ENCODE data around the gene DIMT1. TPM values are rescaled to one million over a fixed set of nuclear protein-coding genes. Genes with fewer than 3 reads are reported as not detected.

The DIMT1 gene
- total and polyA plus RNA-seq, 2 of the 8 experiments (the other 6 are each of a cell fraction or from before 2014, with no cell fraction given) = 19.3 to 42.1 TPM

GRCh38 chr5:62412549-62413329 is 9.0 kb upstream of the DIMT1 start, which contains the start of gene IPO11:
Gene IPO11 (plus strand): TSS chr5:62412763. CDS start chr5:62437280, 24,517 bp downstream.
- H2BK5ac ChIP-seq (ENCODE audit: low read depth, low read length) = peak within 1 kb of the TSS; percentile 87
- WGBS, 2 experiments (ENCODE audit: extremely low coverage in 1 of 2, insufficient coverage in 1 of 2, insufficient read length in 1 of 2, insufficient replicate concordance in 2 of 2, low coverage in 1 of 2, low lambda C conversion rate in 2 of 2, missing lambda C conversion rate in 1 of 2) = 1% methylated on average over 64 of the region's 66 CpGs; no CpG with 5 or more reads in 1 of the 2 experiments
- TF ChIP-seq BCL11A (IDR thresholded peaks at IDR 0.05; ENCODE audit: low read depth in 2 of 2, low read length in 2 of 2) (no peak), TAF7 (optimal IDR thresholded peaks at IDR 0.05; ENCODE audit: borderline replicate concordance, low read depth, low read length) (peak; percentile 75), HDAC2 (IDR thresholded peaks at IDR 0.05; ENCODE audit: borderline replicate concordance in 1 of 2, low read depth in 2 of 2, low read length in 2 of 2) (peak in 1 of 2 experiments; percentile 77; a peak in 1 of 4 replicates), CBX8 (IDR thresholded peaks at IDR 0.05; ENCODE audit: borderline replicate concordance, low read depth, low read length) (no peak), CBX5 (IDR thresholded peaks at IDR 0.05; ENCODE audit: low read depth, low read length) (no peak)
- TF ChIP-seq, protein P1, sequence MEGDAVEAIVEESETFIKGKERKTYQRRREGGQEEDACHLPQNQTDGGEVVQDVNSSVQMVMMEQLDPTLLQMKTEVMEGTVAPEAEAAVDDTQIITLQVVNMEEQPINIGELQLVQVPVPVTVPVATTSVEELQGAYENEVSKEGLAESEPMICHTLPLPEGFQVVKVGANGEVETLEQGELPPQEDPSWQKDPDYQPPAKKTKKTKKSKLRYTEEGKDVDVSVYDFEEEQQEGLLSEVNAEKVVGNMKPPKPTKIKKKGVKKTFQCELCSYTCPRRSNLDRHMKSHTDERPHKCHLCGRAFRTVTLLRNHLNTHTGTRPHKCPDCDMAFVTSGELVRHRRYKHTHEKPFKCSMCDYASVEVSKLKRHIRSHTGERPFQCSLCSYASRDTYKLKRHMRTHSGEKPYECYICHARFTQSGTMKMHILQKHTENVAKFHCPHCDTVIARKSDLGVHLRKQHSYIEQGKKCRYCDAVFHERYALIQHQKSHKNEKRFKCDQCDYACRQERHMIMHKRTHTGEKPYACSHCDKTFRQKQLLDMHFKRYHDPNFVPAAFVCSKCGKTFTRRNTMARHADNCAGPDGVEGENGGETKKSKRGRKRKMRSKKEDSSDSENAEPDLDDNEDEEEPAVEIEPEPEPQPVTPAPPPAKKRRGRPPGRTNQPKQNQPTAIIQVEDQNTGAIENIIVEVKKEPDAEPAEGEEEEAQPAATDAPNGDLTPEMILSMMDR (IDR thresholded peaks at IDR 0.05; ENCODE audit: control extremely low read depth in 1 of 3, insufficient read depth in 1 of 3, low read depth in 1 of 3, low read length in 3 of 3) = no peak
- TF ChIP-seq, protein P2, sequence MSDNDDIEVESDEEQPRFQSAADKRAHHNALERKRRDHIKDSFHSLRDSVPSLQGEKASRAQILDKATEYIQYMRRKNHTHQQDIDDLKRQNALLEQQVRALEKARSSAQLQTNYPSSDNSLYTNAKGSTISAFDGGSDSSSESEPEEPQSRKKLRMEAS (IDR thresholded peaks at IDR 0.05) = peak; percentile 79

More at GRCh38 chr5:62412549-62413329, 9.0 kb upstream of the DIMT1 start, which contains the start of gene IPO11:
- H3K56ac ChIP-seq (replicated peaks; ENCODE audit: insufficient read length, low read depth, low read length) = peak within 1 kb of the TSS; percentile 18
- peak within 1 kb of the TSS; percentile 90 for H2AK5ac ChIP-seq (ENCODE audit: low read depth, low read length)
- peaks cover 0 to 2% (median 0%) of the 10 kb centered on the region in 4 experiments; a peak in 1 of 7 replicates for H3K4me1 ChIP-seq (replicated peaks in 1 of 4; ENCODE audit: control insufficient read depth in 3 of 4, insufficient read depth in 4 of 4, low read length in 3 of 4)
- peak within 1 kb of the TSS; percentile 45; the same call in 1 of the 2 replicates for H2AFZ ChIP-seq (ENCODE audit: low read length)
- no peak within 1 kb of the TSS for H3K23ac ChIP-seq (ENCODE audit: insufficient read length)
- H4K20me1 ChIP-seq (replicated peaks in 1 of 2; ENCODE audit: control insufficient read depth in 1 of 2, insufficient read depth in 2 of 2, low read length in 2 of 2) = no peaks in the 10 kb centered on the region
- no peaks in the 10 kb centered on the region for H3K27me3 ChIP-seq (replicated peaks in 1 of 4; ENCODE audit: control insufficient read depth in 3 of 4, extremely low read depth in 1 of 4, insufficient read depth in 3 of 4, low read length in 3 of 4)
- peaks cover 11% of the 10 kb centered on the region for H3K23me2 ChIP-seq (ENCODE audit: low read depth, low read length)
- H2BK15ac ChIP-seq (ENCODE audit: low read length) = no peak within 1 kb of the TSS
- peak within 1 kb of the TSS; percentile 89 for H4K91ac ChIP-seq (replicated peaks; ENCODE audit: insufficient read length, low read length)
- no peaks in the 10 kb centered on the region for H3K9me3 ChIP-seq (ENCODE audit: insufficient read depth in 2 of 2, low read depth in 1 of 2, low read length in 1 of 2)
- no peaks in the 10 kb centered on the region for H3K36me3 ChIP-seq (ENCODE audit: control insufficient read depth in 2 of 4, insufficient read depth in 4 of 4, low read length in 3 of 4)
- peak within 1 kb of the TSS; percentile 89 to 99 (median 95) for H3K9ac ChIP-seq (replicated peaks in 1 of 4; ENCODE audit: extremely low read depth in 1 of 4, low read depth in 3 of 4, low read length in 3 of 4)
- no peak within 1 kb of the TSS for H2BK20ac ChIP-seq (ENCODE audit: low read length)
- H3K18ac ChIP-seq (ENCODE audit: extremely low read depth, low read length) = peak within 1 kb of the TSS; percentile 0
- DNase-seq (ENCODE audit: low read depth in 1 of 2, low spot score in 2 of 2) (peak; percentile 97 to 99), FAIRE-seq (peak; percentile 94)
- peaks cover 21 to 50% of the 10 kb centered on the region in 2 experiments for H3K79me2 ChIP-seq (ENCODE audit: control insufficient read depth in 1 of 2, insufficient read depth in 2 of 2, low read length in 2 of 2)
- no peak within 1 kb of the TSS for H3K14ac ChIP-seq (ENCODE audit: insufficient read length)
- ChIA-PET CTCF (ENCODE audit: partially characterized antibody) (interaction anchor here (0.8 to 0.9 kb wide), 3 partner anchors 13 to 31 kb away, joined by 4 to 5 read pairs (median 4); no protein-coding TSS in a partner anchor), POLR2A (ENCODE audit: partially characterized antibody) (interaction anchor here (0.6 to 5.8 kb wide), 10 partner anchors 8 to 1463 kb away, joined by 3 to 78 read pairs (median 4); partner anchors contain the start of gene DIMT1)
- peak within 1 kb of the TSS; percentile 58 for H4K5ac ChIP-seq (ENCODE audit: insufficient read length, low read depth, low read length)
- H3K4me2 ChIP-seq (ENCODE audit: insufficient read depth in 1 of 2, low read depth in 2 of 2, low read length in 2 of 2) = peak within 1 kb of the TSS; percentile 91 to 93
- peak within 1 kb of the TSS; percentile 82 to 99 (median 92) for H3K4me3 ChIP-seq (ENCODE audit: extremely low read depth in 1 of 4, insufficient read depth in 2 of 4, low read depth in 3 of 4, low read length in 4 of 4)
- no peak within 1 kb of the TSS for H2BK120ac ChIP-seq (replicated peaks; ENCODE audit: low read depth, low read length)
- no peaks in the 10 kb centered on the region; the same call in 1 of the 2 replicates for H3K79me1 ChIP-seq (ENCODE audit: low read depth, low read length)
- H3K27ac ChIP-seq (ENCODE audit: low read depth, low read length) = peak within 1 kb of the TSS; percentile 92
- peak within 1 kb of the TSS; percentile 80; the same call in 1 of the 2 replicates for H2BK12ac ChIP-seq (ENCODE audit: low read depth, low read length)
- H3K4ac ChIP-seq (replicated peaks; ENCODE audit: insufficient read length, low read depth, low read length) = peak within 1 kb of the TSS; percentile 69
- H4K8ac ChIP-seq (ENCODE audit: extremely low read depth, insufficient read depth, low read length) = peak within 1 kb of the TSS; percentile 100
